Esophagus squamous epithelium (tissue), 4 donors: ENCODE data around the gene GALNT2.

Source experiments
- POLR2A ChIP-seq, 4 donors: fragments of 450-650 bp; IDR thresholded peaks; one replicate each; pipeline ENCODE4 v1.6.1; 2017; ENCODE audit warnings: antibody characterized with exemption in 4 of 4, mild to moderate bottlenecking in 4 of 4, moderate library complexity in 3 of 4
- TF ChIP-seq, protein P1 (sequence below), 6 experiments: fragments of 450-650 bp in 4 of 6; fragments of 200-600 bp in 2 of 6; sonication (generic) in 2 of 6; IDR thresholded peaks; one replicate each; pipeline ENCODE4 v1.5.1; 2016 to 2019; ENCODE audit warnings: antibody characterized with exemption in 6 of 6, mild to moderate bottlenecking in 4 of 6, moderate library complexity in 4 of 6

DNA sequence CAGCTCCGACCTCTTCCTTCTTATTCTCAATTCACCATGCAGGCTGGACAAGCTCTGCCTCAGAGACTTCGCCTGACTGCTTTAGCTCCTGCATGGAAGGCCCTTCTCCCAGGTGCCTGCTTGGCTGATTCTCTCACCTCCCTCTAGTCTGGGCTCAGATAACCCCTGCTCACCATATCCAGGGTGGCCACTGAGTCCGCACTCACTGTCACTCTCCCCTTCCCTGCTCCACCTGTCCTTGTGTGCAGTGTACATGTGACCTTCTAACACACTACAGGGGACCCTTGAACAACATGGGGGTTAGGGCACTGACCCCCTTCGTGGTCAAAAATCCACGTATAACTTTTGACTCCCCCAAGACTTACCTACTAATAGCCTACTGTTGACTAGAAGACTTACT lies 14.4 kb upstream of the GALNT2 start:
- TF ChIP-seq, protein P1, sequence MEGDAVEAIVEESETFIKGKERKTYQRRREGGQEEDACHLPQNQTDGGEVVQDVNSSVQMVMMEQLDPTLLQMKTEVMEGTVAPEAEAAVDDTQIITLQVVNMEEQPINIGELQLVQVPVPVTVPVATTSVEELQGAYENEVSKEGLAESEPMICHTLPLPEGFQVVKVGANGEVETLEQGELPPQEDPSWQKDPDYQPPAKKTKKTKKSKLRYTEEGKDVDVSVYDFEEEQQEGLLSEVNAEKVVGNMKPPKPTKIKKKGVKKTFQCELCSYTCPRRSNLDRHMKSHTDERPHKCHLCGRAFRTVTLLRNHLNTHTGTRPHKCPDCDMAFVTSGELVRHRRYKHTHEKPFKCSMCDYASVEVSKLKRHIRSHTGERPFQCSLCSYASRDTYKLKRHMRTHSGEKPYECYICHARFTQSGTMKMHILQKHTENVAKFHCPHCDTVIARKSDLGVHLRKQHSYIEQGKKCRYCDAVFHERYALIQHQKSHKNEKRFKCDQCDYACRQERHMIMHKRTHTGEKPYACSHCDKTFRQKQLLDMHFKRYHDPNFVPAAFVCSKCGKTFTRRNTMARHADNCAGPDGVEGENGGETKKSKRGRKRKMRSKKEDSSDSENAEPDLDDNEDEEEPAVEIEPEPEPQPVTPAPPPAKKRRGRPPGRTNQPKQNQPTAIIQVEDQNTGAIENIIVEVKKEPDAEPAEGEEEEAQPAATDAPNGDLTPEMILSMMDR (IDR thresholded peaks at IDR 0.05), result no peak
- no peak for TF ChIP-seq POLR2A (IDR thresholded peaks at IDR 0.05)
